Natural killer cell (primary cell): Measurements from ENCODE around the gene FOS. TPM values are rescaled to one million over a fixed set of nuclear protein-coding genes. Genes with fewer than 3 reads are reported as not detected.

Experiments
- ATAC-seq, 3 donors: fragments of 150-1000 bp in 2 of 3; fragments of 200-7000 bp in 1 of 3; cut with Tn5 transposase; 1 replicate in 1 of 3; 2 replicates in 2 of 3; pipeline ENCODE4 v1.10.0; 2021; ENCODE audit warnings: mild to moderate bottlenecking in 2 of 3, moderate library complexity in 2 of 3
- DNase-seq, 2 donors: peaks; one replicate each; pipeline versions ENCODE4 v3.0.0 to v3.0.0-alpha.2; 2013 to 2021; ENCODE audit warnings: mixed read lengths in 1 of 2
- H3K27ac ChIP-seq: one replicate; pipeline ENCODE4 v1.5.1; 2013; ENCODE audit warnings: mild to moderate bottlenecking, low read length
- H3K27me3 ChIP-seq: one replicate; pipeline ENCODE4 v1.6.1; 2013; ENCODE audit warnings: low read length; ENCODE audit not compliant: control insufficient read depth, insufficient read depth
- H3K36me3 ChIP-seq: one replicate; pipeline ENCODE4 v1.6.1; 2013; ENCODE audit warnings: low read length; ENCODE audit not compliant: control insufficient read depth, insufficient read depth
- H3K4me1 ChIP-seq: one replicate; pipeline ENCODE4 v1.6.1; 2013; ENCODE audit warnings: low read length; ENCODE audit not compliant: control insufficient read depth, insufficient read depth
- H3K4me3 ChIP-seq: one replicate; pipeline ENCODE4 v1.5.1; 2013; ENCODE audit warnings: low read length
- H3K9me3 ChIP-seq: one replicate; pipeline ENCODE4 v1.6.1; 2013; ENCODE audit warnings: low read length; ENCODE audit not compliant: control insufficient read depth, insufficient read depth
- H3K27ac Mint-ChIP-seq, 2 donors: one replicate each; pipeline ENCODE4 v1.8.0; 2022; ENCODE audit warnings: mild to moderate bottlenecking in 2 of 2, mixed read lengths in 2 of 2, moderate library complexity in 1 of 2
- H3K27me3 Mint-ChIP-seq, 2 donors: one replicate each; pipeline ENCODE4 v1.8.0; 2022; ENCODE audit warnings: low read depth in 2 of 2, mixed read lengths in 2 of 2
- H3K36me3 Mint-ChIP-seq: one replicate; pipeline ENCODE4 v1.8.0; 2022; ENCODE audit warnings: mixed read lengths
- H3K4me1 Mint-ChIP-seq, 2 donors: one replicate each; pipeline ENCODE4 v1.8.0; 2022; ENCODE audit warnings: mixed read lengths in 2 of 2
- H3K4me3 Mint-ChIP-seq: one replicate; pipeline ENCODE4 v1.8.0; 2022; ENCODE audit warnings: mild to moderate bottlenecking, moderate library complexity, mixed read lengths
- H3K9me3 Mint-ChIP-seq, 2 donors: one replicate each; pipeline ENCODE4 v1.8.0; 2022; ENCODE audit warnings: mixed read lengths in 2 of 2
- CTCF ChIP-seq: fragments of 200-600 bp; IDR thresholded peaks from one replicate; pipeline ENCODE4 v1.8.0; 2022; ENCODE audit warnings: antibody characterized with exemption
- WGBS: methylation state at CpG from one replicate; pipeline ENCODE4 v1.1.7; 2013; ENCODE audit warnings: missing lambda C conversion rate; ENCODE audit not compliant: insufficient coverage; 5-methylcytosine and 5-hydroxymethylcytosine counted together
- intact Hi-C: fragments of 100-400 bp; cut with micrococcal nuclease; formaldehyde crosslinking; loops from one replicate; pipeline ENCODE4 v1.14.2; 2022
- total RNA-seq, 4 donors: library from RNA; stranded (reverse); fragments of 120-200 nt in 1 of 4; gene quantifications; one replicate each; pipeline versions ENCODE4 v1.2.3 to v1.2.4, GENCODE V29; 2013 to 2022

Gene FOS
- total RNA-seq, 3 donors from 2014 or later (not counting 1 experiment from before 2014, with no cell fraction given), result 2,527 to 3,257 (median 3,104) TPM

GRCh38 chr14:75244121-75244520 lies 34.5 kb upstream of the FOS start:
- H3K27ac ChIP-seq, result no peak overlapping the region
- Mint-ChIP-seq H3K27me3 (no peaks in the 10 kb centered on the region), H3K36me3 (no peaks in the 10 kb centered on the region), H3K4me3 (no peak overlapping the region), H3K27ac (peak overlapping the region in 1 of 2 donors; percentile 38), H3K4me1 (peaks cover 33 to 40% of the 10 kb centered on the region in 2 donors), H3K9me3 (no peaks in the 10 kb centered on the region)
- DNase-seq, result no peak
- no peaks in the 10 kb centered on the region for H3K36me3 ChIP-seq
- ATAC-seq, result no peak
- 98% methylated on average over 5 of the region's 5 CpGs for WGBS
- no peaks in the 10 kb centered on the region for H3K27me3 ChIP-seq
- TF ChIP-seq CTCF, result no peak
- peaks cover 34% of the 10 kb centered on the region for H3K4me1 ChIP-seq
- H3K9me3 ChIP-seq, result no peaks in the 10 kb centered on the region
- no peak overlapping the region for H3K4me3 ChIP-seq
- intact Hi-C loops, result loop anchor here (10.0 kb wide), 1 partner anchor 629 kb away; the partner anchor contains the start of gene LTBP2

GRCh38 chr14:75246546-75247285 lies 31.9 kb upstream of the FOS start:
- peaks cover 51 to 60% of the 10 kb centered on the region in 2 donors for H3K4me1 Mint-ChIP-seq

GRCh38 chr14:75247286-75247922 lies 31.2 kb upstream of the FOS start:
- Histone ChIP-seq H3K4me1 (peaks cover 59% of the 10 kb centered on the region), H3K27me3 (no peaks in the 10 kb centered on the region), H3K9me3 (no peaks in the 10 kb centered on the region), H3K36me3 (no peaks in the 10 kb centered on the region), H3K27ac (peak overlapping the region; percentile 83), H3K4me3 (peak overlapping the region; percentile 28)
- Mint-ChIP-seq H3K27ac (peak overlapping the region; percentile 90 to 93), H3K4me1 (peaks cover 58 to 61% of the 10 kb centered on the region in 2 donors), H3K27me3 (no peaks in the 10 kb centered on the region), H3K36me3 (no peaks in the 10 kb centered on the region), H3K4me3 (peak overlapping the region; percentile 84), H3K9me3 (no peaks in the 10 kb centered on the region)
- DNase-seq, result peak; percentile 57 to 91
- peak; percentile 41 to 65 (median 53) for ATAC-seq
- intact Hi-C loops, result loop anchor here (1.0 to 10.0 kb wide), 4 partner anchors 15 to 633 kb away; partner anchors contain the start of genes LTBP2 and TMED10
- WGBS, result 2% methylated on average over 14 of the region's 15 CpGs
- no peak for TF ChIP-seq CTCF

More at GRCh38 chr14:75246546-75247285, 31.9 kb upstream of the FOS start:
- peak overlapping the region; percentile 90 to 93 for H3K27ac Mint-ChIP-seq
- DNase-seq (peak in 1 of 2 donors; percentile 7), ATAC-seq (no peak)
- intact Hi-C loops, result loop anchor here (1.0 to 10.0 kb wide), 4 partner anchors 14 to 632 kb away; partner anchors contain the start of genes LTBP2 and TMED10
- Histone ChIP-seq H3K4me1 (peaks cover 56% of the 10 kb centered on the region), H3K36me3 (no peaks in the 10 kb centered on the region), H3K4me3 (no peak overlapping the region), H3K9me3 (no peaks in the 10 kb centered on the region), H3K27me3 (no peaks in the 10 kb centered on the region), H3K27ac (peak overlapping the region; percentile 83)
- no peaks in the 10 kb centered on the region for H3K27me3 Mint-ChIP-seq
- peak overlapping the region; percentile 84 for H3K4me3 Mint-ChIP-seq
- TF ChIP-seq CTCF, result no peak
- WGBS, result 77% methylated on average over 5 of the region's 7 CpGs
- no peaks in the 10 kb centered on the region for H3K9me3 Mint-ChIP-seq
- H3K36me3 Mint-ChIP-seq, result no peaks in the 10 kb centered on the region
